Hematopoietic multipotent progenitor cell (in vitro differentiated cells): ENCODE measurements around the gene ARID1B. TPM values are rescaled to one million over a fixed set of nuclear protein-coding genes. Genes with fewer than 3 reads are reported as not detected.
A peak's percentile ranks its signal among the peaks of the same experiment; 100 is the strongest.

Source experiments
- DNase-seq, 3 donors: peaks; one replicate each; pipeline ENCODE4 v3.0.0-alpha.2; 2011 to 2015; ENCODE audit warnings: low read depth in 2 of 3, low spot score in 2 of 3
- total RNA-seq: library from RNA; depleted of rRNA; stranded (reverse); fragments of >200 nt; gene quantifications from one replicate; pipeline ENCODE4 v1.2.3, GENCODE V29; 2012

ARID1B gene
- total RNA-seq, 1 donor: 107 TPM

DNA sequence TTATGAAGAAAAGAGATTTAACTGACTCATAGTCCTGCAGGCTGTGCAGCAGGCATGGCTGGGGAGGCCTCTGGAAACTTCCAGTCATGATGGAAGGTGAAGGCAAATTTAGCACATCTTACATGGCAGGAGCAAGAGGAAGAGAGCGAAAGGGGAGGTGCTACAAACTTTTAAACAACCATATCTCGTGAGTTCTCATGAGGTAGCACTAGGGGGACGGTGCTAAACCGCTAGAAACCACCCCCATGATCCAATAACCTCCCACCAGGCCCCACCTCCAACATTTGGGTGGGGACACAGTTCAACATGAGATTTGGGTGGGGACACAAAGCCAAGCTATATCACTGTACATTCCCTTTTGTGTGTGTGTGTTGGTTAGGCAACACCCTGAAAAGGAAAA lies 336.2 kb downstream of the ARID1B start:
- DNase-seq: no peak

DNA sequence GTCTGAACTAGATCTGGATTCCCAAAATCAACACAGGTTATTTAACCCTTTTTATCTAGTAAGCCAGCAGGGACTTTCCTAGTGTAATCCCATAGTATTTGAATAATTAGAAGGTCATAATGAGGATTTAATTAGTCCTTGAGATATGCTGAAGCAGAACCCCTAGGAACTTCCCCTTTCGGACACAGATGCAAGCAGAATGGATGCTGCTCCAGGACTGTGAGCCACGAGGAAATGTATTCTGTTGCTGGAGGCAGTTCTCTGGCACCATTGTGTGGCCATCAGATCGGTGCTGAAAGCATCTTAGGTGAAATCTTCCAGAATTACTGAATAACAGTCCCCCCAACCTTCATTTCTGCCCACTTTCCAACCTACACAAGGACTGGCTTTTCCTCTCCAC lies 339.2 kb downstream of the ARID1B start:
- DNase-seq: peak in 1 of 3 donors; percentile 18

DNA sequence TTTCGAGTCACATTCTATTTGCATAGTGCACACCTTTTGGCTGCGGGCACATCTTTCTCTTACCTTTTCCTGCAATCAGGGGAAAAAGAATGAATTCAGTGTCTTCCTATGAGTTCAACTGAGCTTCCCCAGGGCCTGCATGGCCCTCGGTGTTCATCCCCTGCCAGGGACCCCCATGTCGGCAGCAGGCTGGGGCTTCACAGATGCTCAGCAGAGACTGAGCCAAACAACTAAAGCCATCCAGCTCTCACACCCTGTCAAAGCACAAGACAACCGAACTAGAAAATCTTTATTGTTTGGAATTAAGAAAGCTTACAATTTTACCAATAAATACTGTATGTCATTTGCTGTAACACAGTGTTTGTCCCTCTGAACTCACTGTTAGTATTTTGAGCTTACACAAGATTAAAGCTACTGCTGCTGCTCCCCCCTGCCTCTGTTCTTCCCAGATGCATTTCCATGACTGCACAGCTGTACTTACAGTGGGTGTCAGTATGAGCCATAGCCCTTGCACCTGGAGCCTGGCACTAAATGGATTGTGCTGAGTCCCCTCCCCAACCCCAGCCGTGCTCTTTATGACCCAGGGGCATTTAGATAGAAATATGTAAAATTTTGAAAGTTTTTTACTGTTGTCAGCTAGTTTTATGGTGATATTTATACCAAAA lies 340.4 kb downstream of the ARID1B start:
- no peak for DNase-seq

DNA sequence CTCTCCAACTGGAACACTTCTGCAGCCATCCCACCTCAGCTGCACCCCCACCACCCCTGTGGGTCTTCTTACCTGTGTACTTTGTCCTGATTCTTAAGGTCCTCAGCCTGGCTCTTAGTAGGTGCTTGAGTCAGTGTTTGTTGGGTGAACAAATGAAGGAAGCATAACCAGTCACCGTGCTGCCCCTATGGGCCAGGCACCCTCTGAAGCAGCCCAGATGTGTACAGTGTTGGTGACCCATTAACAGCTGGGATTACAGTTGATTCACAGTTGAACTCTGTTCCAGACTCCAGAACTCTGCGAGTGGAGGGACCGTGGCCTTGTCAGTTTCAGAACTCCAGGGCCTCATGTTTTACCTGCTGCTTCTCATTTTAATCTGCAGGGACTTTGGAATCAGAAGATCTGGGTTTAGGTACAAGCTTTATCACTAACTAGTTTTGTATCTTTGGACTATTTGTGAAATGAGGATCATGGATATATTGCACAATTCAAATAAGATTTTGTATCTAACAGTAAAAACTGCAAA lies 342.4 kb downstream of the ARID1B start:
- no peak for DNase-seq

DNA sequence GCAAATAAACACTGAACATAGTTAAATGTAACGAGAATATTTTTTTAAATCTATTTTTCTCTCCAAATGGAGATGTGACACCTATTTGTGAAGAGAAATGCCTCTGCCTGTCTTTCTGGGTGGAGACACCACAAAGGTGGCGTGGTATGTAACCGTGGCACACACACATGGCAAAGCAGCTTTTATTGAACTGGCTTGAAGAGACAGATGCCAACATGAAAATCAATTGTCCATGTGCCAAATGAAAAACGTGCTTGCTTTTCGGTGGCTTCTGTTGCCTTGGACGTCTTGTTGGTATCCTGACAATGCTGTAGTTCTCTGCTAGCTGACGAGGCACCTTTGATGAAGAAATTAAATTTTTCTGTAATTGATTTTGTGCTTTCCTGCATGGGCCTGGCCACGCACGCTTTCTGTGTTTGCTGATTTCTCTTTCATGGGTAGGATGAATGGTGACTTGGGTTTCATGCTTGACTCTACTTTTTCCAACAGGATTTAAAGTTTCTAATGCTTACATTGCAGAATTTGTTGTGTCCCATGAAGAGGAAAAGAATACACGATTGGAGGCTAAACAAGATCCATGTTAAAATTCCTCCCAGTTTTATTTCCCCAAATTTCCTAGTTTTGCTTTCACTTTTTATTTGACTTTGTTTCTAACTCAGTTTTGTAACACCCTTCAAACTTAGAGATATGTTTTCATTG lies 343.5 kb downstream of the ARID1B start:
- DNase-seq: no peak

DNA sequence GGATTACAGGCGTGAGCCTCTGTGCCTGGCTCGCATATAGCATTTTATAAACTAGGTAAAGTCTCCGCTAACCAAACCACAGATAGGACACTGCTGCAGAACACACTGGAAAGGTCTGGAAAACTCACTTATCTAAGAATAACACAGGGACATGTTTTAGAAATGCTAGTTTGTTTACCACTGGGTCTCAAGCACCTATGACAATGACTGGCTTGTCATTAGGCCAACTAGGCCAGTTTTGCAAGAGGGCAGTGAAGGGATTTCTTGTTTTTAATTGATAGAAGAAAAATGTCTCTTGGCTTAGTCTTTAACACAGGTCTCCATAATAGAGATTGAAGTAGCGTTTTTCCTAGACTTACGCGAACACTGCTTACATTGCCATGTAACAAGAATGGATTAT lies 344.7 kb downstream of the ARID1B start:
- DNase-seq: no peak

DNA sequence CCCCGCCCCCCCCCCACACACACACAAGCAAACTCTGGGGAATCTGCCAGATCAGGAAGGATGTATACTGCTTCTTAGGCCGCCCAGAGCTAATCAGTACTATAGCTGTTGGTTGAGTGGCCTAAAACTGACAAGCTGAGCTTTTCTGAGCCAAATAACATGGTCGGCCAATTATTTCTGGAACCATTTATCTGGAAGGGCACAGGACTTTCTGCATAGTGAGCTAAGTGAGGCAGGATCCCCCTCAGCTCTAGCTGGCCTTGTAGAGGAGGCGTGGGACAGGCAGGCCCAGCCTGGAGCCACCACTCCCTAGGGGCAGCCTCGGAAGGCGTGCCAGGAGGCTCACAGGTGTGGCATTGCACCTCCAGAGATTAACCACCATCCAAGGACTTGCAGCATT lies 346.1 kb downstream of the ARID1B start:
- DNase-seq: no peak

DNA sequence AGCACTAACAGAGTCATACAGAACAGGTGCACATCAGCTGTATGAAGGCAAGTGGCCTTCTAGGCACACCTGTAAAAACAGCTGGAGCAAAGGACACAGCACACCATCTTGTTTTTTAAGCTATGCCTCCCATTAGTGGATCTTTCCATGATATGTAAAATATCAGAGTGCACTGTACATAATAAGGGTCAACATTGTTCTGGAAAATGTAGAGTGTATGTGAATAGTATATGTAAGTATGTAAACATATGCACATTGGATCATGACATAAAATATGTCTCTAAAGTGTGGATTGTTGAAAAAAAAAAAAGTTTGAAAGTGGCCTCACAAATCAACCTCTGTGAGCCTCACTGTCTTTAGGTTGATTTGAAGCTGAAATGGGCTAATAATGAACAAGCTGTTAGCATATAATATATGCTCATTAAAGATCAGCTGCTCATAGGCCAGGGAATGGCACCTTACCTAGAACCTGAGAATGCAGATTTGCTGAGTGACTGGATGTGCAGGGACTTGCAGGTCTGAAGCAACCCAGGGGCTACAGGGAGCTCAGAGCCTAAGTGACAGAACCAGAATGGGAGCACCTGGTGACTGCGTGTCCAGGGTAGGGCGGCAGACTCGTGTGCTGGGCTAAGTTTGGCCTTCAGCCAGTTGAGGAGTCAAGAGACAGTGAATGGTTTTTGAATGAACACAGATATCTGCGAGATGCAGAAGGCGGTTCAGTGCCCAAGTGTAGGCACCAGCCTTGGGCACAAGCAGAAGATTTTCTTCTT lies 347.5 kb downstream of the ARID1B start:
- no peak for DNase-seq

DNA sequence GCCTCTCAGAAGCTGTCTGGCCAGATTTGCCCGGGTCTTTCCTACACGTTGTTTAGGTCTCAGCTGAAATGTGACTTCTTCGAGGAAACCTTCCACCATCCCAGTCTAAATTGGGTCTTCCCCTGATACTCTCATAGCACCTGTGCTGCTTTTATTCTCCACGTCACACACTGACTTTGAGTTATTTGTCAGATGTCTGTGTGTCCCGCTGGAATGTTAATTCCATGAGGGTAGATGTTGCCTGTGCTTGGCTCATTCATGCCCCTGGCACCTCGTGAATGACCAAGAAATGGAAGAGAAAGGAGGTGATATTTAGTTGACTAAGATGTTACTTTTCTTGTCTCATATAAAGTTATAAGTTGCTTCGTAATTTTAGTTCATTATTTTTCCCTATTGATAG lies 348.4 kb downstream of the ARID1B start:
- DNase-seq: no peak

DNA sequence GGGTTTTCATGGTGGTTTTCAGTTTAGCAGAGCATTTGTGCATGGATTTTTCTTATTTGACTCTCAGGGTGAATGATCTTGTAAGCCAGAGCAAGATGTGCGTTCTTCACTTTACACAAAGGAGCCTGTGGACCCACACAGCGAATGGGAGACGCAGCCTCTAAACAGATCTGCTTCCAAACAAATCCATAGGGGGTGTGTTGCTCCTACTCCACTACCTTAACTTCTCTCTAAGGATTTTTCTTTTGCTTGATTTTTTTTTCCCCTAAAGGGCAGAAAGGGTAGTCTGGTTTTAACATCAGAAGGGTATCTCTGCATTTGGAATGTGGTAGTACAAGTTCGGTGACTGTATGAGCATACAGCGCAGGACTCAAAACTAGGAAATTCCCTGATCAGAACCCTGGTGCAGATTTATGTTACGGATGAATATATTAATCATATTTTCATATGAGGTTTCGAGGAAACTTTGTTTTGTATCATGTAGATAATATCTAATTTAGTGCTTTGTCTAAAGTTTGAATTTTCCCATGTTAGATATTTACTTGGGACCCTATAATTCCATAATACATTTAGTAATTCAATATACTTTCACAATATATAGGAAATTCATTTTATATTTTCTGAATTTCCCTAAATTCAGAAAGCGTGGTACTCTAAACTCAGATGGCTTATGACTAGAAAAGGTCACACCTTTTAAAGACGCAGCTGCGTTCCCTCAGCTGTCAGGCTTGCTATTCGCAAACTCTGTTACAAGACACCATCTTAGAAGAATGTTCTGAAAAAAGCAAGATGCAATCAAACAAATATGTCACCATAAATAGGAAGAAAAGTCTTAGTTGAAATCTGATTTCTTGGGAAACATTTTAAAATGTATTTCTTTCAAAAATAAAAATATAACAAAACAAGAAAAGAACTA lies 349.3 kb downstream of the ARID1B start:
- no peak for DNase-seq

DNA sequence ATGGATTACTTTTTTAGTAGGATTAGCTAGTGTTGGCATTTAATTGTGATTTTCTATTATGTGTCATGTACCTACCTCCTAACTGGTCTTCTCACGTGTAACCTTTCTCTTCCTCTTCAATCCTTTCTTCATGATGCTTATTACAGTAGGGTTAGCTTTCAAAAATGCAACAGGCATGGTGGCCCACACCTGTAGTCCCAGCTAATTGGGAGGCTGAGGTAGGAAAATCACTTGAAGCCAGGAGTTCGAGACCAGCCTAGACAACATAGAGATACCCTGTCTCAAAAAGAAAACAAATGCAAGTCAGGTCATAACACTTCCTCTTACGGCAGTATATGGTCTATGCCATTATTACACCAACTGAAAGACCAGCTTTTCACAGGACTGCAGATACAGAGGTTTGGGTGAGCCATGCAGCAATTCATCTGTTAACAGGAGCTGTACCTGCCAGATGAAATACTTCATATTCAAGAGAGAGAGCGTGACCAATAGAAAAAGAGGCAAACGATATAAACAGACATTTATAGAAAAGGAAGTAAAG lies 351.1 kb downstream of the ARID1B start:
- DNase-seq: peak in 1 of 3 donors; percentile 32

DNA sequence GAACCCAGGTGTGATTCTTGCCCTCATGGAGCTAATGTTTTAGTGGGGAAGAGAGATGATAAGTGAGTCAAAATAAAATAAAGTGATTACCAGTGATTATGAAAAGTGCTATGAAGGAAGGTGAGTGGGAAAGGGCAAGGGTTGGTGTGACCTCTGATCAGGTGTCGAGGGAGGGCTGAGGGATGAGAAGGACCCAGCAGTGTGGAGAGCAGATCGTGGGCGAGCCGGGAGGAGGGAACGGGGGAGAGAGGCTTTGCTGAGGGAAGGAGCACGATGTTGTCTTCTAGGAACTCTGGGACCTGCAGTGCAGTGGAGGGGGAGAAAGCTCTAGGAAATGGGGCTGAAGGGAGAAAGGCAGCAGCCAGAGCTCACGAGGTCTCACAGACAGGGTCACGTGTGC lies 354.1 kb downstream of the ARID1B start:
- no peak for DNase-seq

DNA sequence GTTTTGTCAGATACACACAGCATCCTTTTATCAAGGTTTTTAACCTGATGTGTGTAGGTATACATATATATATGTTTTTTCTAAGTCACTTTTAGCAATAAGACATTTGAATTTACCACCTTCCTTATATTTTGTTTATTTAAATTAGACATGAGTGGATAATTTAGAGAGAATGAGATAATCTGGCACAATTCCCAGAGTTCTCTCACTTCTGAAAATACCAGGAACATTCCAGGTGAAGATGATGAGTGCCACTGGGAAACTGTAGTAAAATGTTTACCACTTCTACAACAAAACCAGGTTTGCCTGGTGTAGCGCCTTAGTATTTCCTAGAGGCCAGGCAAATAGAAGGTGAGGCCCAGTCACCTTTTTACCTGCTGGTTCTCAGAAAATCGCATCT lies 356.7 kb downstream of the ARID1B start:
- DNase-seq: no peak

DNA sequence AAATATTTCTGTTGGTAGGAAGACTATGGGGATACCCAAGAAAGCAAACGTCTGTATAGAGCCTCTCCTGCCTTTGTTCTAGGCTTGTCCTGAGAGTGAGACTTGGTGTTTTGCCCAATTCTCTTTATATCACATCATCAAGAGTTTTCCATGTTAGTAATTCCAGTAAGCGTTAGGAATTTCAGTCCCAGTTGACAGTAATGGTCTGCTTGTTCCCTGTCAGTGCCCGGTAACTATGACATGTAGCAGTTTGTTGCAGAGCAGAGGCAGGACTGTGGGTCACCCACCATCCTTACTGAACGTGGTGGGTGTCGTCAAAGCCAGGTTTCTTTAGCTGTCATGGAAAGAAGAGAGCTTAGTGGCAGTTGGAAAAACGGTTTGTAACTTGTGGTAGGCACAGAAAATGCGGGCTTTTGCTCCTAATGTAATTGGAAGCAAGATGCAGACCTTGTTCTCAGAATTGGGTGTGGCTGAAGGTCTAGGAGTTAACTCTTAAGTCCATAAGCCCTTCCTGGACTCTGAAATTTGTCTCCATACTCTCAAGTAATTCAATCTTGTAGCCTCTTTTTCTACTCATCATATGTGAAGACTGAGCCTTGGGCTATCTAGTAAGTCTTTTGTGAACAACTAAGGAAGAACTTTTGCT lies 357.3 kb downstream of the ARID1B start:
- DNase-seq: no peak

DNA sequence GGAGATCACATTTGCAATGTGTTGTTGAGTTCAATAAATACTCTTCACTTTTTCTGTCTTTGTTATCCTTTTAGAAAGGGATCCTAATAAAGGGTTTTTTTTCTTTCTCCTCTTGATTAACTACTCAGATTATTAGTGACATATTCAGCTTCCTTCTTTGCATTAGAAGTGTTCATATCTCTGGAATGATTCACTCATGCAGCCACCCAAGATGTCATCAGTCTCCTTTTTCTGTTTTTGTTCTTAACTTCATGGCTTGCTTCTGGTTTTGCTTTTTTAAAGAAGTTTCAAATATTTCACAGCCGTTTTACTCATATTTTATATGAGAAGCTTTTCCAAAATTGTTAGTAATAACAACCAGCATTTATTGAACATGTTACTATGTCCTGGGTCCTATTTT lies 358.5 kb downstream of the ARID1B start:
- no peak for DNase-seq

DNA sequence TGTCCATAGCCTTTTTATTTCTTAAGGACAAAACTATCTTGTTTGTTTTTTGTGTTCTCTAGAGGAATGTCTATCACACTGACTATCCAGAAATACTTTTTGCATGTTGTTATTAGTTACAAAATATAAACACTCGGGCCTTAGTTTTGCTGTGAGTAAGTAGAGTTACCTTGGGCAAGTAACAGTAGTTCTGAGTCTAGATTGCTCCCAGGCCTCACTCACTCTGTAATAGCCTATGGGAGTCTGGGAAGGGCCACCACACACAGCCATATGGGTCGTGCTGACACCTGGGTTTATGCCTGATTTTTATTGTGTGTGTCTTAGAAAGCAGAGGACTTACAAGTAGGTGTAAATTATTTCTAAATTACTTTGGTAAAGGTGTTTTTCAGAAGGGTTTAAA lies 360.3 kb downstream of the ARID1B start:
- no peak for DNase-seq

DNA sequence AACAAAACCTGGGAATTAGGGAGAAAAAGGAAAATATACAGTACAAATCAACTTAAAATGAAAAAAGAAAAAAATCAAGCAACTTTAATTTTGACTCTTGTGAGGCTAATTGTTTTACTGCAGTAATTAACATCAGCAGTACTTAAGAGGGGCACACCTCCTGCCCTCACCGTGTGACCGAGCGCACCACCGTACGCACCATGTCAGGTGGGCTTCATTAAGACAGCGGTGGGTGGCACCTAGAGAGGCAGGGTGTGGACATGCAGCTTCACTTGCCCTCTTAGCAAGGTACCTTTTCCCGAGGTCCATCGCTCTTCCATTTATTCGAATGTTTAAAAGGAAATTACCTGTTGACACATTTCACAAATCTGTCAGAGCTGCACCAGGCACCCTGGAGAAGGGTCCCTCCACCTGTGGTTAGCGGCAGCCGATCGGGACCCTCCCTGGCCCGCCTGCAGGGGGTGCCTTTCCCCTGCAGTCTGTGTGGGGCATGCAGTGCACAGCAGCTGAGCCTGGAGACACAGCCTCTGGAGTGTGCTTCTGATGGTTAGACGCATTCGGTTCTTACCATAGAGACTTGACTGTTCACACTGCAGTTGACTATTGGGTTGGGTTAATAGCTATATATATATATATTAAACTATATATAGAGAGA lies 362.0 kb downstream of the ARID1B start:
- no peak for DNase-seq

DNA sequence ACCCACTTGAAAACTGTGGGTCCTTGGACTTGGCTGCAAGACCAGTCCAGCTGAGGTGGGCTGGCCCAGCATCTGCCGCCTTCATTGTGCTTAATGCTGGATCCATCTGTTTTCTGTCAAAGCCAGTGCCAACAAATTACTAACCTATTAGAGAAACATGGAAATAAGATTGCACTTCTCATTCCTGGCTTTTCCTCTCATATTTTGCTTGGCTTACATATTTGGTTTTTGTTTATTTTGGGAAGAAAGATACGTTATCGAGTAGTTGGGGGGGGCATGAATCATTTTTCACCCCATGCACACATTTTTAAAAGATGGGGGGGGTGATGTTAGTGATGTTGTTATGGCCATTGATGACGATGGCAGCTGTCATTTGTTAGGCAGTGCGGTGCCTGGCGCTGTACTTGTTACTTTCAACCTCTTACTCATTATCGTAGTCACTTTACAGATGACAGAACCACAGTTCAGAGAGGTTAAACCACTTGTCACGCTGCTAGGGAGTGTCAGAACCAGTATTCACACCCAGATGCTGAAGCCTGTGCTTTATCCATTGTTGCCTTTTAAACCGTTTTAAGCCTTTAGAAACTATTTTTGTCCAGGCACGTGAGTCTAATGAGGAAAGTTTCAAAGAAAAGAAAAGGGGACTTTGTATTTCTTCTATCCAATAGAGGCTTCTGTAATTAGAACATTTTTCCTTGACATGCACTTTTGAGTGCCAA lies 366.2 kb downstream of the ARID1B start:
- no peak for DNase-seq
